C4-2B (cell line): ENCODE data around the gene LRRC71.

Source experiments
- CTCF ChIP-seq: fragments of 450-650 bp; conservative IDR thresholded peaks from 2 replicates; pipeline ENCODE4 v1.5.1; 2017; ENCODE audit warnings: mild to moderate bottlenecking
- ZFX ChIP-seq: fragments of 450-650 bp; IDR thresholded peaks from 2 replicates; pipeline ENCODE4 v1.6.1; 2017

GRCh38 chr1:156957634-156958033 is 37.2 kb downstream of the LRRC71 start:
- no peak for TF ChIP-seq CTCF
- TF ChIP-seq ZFX, result no peak
